MV-4-11 (cell line): ENCODE results near the gene BAHCC1.
"Not testable (repeated sequence)": the region's sequence is repeated elsewhere in the genome, so short reads cannot be mapped to it uniquely, and the experiment has no call there.

ENCODE experiments used
- DNase-seq: peaks from one replicate; lab custom pipeline; 2025; lab: John Stamatoyannopoulos, UW

BAHCC1 gene

DNA sequence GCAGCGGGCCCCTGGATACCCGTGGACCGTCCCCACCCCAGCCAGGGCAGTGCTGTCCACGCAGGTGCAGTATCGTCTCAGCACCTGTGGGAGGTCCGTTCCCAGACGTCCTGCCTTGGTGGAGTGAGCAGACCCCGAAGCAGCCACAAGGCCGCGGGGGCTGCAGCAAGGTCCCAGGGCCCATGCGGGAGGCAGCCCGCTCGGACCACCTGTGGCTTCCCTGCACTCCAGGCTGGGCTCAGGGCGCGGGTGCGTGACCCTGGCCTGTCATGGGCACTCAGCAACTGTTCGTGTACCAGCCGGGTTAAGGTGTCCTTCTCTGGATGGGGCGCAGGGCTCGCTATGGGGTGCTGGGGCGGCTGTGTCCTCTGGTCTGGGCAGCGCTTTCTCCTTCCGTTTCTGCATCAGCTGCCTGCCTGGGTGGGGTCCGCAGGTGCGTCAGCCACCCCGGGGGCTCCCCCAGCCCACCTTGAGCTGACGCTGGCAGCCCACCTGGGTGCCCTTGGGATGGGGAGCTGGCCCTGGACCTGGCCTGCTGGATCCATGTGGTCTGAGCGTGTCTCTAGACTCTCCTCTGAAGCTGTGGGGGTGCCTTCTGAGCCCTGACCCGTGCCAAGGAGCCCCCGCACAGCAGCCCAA is 18.4 kb downstream of the BAHCC1 start:
- no peak for DNase-seq

DNA sequence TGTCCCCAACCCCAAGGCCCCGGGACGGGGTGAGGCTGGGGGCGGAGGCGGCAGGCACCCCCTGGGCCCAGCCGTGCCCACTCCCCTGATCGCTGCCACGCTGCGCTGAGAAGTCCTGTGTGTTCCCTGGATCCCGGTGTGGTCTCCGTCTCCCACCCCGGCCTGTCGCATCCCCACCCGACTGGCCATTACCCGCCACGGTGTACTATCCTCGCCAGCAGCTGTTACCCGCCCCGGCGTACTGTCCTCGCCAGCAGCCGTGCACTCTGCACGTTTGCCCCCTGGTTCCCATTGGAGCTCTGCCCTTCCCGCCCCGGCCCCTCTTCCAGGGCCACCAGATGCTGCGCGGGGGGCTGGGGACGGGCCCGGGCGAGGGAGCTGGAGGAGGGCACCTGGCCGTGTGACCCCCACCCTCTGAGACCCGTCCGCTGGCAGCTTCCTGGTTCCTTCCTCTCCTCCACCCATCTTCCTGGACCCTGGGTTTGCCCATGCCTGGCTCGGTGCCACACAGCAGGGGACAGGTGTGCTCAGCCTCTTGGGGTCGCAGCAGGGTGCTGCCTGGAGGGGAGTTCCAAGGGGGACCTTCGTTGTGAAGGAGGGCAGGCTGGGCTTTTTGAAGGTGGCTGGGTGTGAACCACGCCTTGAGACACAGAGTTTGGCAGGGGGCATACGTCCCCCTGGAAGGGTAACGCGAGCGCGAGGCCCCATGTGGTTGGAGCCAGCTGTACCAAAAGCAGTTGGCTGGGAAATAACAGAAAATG is 19.7 kb downstream of the BAHCC1 start:
- no peak for DNase-seq

DNA sequence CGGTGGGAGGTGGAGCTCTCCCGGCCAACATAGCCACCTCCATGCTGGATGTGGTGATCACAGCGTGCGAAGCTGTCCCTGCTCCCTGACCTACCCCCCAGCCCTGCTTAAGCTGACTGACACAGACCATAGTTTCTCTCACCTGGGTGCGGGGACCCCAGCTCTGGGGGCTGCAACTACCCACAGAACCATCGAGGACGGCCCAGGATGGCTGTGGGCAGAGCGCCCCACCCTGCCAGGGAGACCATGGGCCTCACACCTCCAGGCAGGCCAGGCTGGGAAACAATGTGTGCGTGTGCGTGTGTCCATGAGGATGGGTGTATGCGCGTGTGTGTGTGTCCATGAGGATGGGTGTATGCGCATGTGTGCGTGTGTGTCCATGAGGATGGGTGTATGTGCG is 20.4 kb downstream of the BAHCC1 start:
- no peak for DNase-seq

DNA sequence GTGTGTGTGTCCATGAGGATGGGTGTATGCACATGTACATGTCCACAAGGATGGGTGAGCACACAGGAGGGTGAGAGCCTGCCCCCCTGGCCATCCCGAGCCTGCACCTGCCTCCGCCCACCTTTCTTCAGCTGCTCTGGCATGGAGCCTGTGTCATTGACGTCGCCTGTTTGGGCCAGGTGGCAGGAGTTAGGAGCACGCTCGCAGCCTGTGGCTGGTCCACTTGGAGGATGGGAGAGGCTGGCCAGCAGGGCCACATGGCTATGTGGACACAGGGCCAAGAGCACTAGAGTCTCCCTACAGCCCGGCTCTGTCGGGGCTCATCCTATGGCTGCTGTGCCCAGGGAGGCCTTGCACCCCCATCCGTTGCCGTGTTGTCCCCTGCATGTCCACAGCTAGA is 21.4 kb downstream of the BAHCC1 start:
- DNase-seq: no peak

DNA sequence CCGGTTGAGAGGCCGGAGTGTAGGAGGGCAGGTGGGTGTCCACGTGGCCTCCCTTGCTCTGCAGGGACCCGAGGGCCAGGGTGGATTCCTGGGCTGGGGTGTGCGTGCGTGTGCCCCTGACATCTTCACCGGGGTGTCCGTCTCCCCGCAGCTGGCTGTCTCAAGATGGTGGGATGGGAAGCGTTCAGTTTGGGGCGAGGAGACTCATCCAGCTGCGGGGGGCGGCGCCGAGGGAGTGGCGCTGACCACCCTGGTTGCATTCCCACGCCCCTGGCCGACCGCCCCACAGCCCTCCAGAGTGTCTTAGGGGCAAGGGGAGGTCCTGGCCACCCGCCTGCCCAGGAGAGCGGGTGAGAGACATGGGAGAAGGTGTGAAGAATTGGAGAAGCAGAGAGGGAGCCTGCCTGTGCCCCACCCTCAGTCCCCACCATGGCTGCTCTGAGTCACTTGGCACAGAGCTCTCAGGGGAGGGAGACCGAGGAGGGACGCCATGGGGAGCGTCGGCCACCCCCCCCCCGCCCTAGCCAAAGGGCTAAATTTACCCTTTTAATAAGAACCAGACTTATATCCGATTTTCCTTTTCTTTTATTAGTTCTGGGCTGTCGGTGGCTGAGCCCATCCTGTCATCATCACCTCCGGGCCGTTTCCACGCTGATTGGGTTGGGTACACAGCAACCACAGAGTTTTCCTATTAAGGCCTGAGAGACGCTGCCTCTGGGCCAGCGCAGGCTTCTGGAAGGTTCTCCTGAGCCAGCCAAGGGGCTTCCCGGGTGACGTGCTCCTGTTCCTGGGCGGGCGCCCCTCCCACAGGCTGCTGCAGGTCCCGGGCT is 22.0 kb downstream of the BAHCC1 start:
- DNase-seq: no peak

DNA sequence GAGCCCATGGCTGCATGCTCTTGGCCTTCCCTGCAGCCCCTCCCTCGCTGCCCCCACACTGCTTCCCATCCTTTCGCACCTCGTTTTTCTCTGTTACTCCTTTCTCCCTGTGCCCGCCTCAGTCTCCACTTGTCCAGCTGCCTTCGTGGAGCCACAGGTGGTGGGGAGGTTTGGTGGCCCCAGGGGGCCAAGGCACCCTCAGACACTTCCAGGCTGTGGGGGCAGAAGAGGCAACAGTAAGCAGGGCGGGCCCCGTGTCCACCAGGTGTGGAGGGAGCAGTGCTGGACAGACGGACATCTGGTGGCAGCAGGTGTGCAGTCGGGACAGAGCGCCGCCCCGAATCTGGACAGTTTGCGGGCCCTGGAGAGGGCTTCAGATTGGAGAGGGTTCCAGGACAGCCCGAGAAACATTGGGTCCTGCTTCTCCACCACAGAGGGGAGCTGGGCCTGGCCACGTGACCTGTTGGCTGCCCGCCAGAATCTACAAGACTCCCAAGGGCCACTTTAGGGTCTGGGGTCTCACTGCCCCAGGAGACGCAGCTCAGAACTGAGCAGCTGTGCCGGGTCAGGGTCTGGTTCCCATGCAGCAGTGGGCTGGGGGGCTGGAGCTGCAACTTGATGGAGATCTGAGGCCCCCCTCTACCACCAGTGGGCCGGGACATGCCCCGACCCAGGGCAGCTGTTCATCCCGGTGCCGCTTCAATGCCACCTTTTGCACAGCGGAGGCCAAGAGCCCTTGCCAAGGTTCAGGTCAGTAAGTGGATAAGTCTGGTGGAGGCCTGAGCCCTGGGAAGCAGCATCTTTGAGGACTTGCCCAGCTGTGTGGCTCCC is 22.8 kb downstream of the BAHCC1 start:
- no peak for DNase-seq

DNA sequence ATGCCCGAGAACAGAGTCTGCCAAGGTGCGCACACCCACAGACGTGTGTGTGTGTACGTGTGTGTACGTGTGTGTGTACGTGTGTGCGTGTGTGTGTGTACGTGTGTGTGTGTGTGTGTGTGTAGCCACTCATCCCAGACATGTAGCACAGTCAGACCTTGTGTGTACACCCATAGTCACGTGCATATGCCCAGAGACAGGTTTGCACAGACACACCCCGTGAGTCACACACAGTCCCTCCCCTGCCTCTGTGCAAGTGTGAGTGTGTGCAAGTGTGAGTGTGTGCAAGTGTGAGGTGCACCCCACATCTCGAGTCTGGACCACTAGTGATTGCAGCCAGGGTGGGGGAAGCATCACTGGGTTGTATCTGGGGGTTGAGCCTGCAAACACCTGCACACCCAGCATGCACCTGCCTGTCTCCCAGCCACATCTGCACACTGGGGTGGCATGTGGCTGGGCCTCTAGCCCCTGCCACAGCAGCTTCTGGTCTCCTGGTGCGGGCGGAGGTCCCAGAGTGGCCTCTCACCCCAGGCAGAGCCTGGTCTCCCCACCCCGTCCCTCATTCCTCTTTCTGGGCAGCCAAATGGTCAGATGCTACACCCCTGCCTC is 23.6 kb downstream of the BAHCC1 start:
- DNase-seq: no peak

DNA sequence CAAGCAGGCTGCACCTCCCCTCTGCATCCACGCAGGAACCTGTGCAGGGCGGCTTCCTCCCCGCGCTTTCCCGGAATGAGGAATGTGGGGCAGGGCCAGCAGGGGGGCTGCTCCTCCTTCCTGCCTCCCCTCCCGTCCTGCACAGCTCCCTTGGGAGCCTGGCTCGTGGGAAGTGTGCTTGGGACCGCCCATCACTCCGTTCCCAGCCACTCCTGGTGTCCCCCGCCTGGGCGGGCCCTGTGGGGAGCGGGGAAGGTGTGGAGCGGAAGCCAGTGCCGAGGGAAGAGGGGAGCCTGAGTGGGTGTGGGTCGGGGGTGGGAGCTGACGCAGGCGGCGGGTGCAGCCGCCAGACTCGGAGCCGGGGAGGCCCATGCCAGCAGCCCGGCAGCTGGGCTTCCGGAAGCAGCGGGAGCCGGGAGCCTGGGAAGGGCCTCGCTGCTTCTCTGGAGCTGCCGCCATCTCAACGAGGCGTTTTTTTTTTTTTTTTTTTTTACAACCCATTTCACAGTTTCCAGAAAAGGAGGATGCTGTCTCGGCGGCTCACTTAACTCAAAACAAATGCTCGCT is 24.1 kb downstream of the BAHCC1 start:
- DNase-seq: no peak

DNA sequence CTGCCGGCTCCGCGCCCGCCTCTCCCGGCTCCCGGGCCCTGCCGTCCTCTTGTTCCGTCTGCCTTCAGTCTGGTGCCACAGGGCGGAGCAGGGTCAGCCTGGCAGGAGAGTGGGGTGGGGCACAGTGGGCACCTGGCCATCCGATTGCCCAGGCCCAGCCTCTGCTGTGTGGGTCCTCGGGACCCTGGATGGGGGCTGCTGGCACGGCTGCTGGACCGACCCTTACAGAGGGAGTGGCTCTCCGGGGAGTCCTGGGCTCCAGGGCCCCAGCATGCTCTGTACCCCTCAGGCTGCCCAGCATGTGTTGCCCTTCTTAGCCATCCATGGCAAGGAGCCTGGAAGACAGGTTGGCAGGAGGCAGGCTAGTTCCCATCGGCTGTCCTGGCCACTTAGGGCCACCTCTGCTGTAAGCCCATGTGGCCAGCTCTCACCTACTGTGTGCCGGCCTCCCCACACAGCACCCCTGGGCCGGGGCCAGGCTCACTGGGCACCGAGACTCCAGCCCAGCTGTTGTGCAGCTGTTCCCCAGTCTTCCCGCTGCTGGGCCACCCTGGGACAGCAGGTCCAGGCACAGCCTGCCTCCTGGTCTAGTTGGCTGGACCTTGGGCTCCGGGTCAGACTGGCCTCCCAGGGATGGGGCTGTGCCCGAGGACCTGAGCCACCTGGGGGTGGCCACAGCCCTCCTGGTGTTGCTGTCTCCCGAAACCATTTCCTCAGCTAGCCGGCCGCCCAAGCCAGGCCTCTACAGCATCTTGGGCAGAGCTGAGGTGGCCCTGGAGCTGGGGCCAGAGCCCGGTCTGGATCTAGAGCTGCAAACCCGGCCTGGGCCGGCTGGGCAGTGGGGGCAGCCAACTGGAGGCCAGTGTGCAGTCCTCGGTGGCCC is 24.9 kb downstream of the BAHCC1 start:
- no peak for DNase-seq

DNA sequence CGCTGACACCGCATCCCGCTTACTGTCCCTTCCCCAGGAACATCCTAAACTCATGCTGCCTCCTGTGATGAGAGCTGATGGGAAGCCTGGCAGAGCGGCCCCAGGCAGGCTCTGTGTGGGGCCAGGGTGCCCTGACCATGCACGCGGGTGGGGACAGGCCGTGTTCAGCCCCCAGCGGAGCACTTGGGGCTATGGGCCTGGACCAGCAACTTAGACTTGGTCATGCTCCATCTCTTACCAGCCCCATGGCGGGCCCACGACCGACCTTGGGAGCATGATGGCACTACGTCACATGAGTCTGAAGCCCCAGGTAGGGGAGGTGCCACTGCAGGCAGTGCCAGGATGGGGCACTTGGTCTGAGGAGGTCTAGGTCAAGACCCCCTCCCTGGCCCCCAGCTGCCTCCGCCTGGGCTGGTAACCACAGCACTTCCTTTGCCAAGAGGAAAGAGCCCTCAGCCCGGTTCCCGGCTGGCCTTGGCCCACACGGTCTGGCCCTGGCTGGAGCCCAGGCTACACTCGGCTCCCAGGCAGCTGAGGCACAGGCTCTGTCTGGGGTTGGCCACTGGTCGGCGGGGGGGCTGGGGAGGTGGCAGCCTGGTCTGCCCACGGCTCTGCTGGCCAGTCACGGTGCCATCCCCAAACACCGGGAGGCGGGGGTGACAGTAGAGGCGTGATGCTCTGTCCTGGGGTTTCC is 25.7 kb downstream of the BAHCC1 start:
- DNase-seq: no peak

DNA sequence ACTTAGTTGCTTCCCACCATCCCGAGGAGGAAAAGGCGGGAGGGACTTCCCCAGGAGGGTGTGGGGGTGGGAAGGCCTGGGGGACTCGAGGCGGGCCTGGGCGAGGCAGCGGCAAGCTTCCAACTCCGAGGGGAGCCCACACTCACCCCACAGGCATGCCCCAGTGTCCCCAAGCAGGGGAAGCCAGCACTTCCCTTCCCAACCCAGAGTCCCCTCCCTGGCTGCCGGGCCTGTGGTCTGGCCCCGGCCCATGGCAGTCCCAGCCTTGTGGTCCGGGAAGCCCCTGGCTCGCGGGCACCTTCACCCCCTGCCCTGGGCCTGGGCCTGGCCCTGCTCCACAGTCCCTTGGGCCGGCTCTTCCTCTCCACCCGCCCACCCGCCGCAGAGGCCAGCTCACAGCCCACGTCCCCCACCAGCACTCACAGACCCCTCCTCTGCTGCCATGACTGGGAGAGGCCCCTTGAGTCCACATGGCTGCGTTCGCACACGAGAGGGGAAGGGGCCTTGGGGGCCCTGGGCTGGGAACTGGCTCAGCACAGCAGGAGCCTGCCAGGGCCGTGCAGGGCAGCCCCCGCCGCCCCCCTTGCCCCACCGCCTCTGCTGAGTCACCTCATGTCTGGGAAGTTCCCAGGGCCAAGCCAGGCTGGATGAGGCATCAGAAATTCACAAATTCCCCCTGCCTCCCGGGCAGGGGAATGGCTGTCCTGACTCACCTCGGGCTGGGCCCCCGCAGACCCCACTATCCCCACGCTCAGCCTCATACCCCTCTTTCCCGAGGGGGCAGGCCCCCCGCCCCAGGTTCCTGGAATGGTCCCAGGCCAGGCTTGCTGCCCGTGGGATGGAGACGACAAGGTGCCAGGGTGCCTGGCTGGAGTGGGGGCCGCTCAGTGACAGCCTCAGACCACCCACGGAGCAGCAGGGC is 27.8 kb downstream of the BAHCC1 start:
- DNase-seq: no peak

DNA sequence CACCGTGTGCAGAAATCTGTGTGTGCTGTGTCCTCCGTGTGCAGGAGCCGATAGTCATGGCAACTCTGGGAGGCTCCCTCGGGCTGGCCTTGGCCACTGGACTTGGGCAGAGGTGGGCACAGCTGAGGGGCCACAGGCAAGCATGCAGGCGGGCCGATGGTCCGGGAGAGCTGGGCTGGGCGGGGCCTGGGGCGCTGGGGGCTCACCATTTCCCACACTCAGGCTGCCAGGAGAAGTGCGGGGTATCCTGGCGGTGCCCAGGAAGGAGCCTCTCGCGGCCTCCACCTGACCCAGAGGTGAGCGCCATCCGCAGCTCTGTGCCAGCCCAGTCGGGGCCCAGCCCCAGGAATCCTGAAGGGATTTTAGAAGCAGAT is 28.4 kb downstream of the BAHCC1 start:
- no peak for DNase-seq

DNA sequence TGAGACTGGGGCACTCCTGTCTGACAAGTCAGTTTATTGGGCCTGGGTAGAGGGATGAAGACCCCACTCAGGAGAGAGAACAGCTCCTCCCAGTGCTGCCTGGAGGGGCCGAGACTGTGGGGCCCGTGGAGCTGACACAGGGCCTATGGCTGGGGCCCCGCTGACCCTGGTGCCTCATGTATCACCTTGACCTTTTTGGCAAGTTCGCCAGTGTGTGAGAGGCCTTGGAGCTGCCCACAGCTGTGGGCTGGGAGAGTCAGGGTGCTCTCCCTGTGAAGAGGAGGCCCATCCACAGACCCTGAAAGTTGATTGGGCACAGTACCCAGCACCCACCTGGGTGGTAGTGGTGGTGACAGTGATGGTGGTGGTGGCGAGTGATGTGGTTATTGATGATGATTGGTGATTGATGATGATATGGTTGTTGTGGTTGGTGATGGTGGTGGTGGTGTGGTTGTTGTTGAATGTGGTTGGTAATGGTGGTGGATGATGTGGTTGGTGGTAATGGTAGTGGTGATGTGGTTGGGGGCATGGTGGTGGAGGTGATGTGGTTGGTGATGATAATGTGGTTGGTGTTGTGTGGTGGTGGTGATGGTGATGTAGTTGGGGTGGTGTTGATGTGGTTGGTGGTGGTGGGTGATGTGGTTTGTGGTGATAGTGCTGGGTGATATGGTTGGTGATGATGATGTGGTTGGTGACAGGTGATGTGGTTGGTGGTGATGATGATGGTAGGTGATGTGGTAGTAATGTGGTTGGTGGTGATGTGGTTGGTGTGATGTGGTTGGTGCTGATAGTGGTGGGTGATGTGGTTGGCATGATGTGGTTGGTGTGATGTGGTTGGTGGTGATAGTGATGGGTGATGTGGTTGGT is 29.1 kb downstream of the BAHCC1 start:
- no peak for DNase-seq

DNA sequence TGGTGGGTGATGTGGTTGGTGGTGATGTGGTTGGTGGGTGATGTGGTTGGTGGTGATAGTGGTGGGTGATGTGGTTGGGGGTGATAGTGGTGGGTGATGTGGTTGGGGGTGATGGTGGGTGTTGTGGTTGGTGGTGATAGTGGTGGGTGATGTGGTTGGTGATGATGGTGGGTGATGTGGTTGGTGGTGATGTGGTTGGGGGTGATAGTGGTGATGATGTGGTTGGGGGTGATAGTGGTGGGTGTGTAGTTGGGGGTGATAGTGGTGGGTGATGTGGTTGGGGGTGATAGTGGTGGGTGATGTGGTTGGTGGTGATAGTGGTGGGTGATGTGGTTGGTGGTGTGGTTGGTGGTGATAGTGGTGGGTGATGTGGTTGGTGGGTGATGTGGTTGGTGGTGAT is 29.8 kb downstream of the BAHCC1 start:
- not testable (repeated sequence) for DNase-seq

DNA sequence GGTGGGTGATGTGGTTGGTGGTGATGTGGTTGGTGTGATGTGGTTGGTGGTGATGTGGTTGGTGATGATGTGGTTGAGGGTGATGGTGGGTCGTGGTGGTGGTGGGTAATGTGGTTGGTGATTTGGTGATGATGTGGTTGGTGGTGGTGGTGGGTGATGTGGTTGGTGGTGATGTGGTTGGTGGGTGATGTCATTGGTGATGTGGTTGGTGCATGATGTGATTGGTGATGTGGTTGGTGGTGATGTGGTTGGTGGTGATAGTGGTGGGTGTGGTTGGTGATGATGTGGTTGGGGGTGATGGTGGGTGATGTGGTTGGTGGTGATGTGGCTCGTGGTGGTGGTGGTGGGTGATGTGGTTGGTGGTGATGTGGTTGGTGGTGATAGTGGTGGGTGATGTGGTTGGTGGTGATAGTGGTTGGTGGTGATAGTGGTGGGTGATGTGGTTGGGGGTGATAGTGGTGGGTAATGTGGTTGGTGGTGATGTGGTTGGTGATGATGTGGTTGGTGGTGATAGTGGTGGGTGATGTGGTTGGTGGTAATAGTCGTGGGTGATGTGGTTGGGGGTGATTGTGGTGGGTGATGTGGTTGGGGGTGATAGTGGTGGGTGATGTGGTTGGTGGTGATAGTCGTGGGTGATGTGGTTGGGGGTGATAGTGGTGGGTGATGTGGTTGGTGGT is 30.6 kb downstream of the BAHCC1 start:
- not testable (repeated sequence) for DNase-seq

DNA sequence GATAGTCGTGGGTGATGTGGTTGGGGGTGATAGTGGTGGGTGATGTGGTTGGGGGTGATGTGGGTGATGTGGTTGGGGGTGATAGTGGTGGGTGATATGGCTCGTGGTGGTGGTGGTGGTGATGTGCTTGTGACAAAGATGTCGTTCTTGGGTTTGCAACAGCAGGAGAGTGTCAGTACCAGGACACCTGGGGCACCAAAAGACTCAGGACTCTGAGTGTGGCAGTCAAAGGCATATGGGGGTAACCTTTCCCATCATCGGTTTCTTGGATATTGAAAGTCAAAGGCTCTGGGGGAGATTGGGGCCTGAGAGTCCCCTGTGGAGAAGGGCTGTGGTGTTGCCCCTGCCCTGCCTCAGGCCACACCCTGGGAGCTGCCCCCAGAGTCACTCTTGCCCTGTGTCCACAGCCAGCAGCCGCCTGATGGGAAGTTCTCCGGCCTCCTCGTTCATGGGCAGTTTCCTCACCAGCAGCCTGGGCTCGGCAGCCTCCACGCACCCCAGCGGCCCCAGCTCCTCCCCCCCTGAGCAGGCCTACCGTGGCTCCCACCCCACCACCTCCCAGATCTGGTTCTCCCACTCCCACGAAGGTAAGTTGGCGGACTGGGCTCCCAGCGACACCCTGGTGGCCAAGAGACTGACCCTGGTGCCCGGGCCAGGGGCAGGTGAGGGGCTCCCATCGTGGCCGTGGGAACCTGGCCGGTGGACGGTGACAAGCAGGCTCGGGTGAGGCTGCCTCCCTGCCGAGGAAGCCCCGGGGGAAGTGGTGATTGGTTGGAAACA is 31.3 kb downstream of the BAHCC1 start:
- DNase-seq: no peak
